Ovary (tissue), 9 donors: ENCODE results near the gene RIN1. TPM values are rescaled to one million over a fixed set of nuclear protein-coding genes. Genes with fewer than 3 reads are reported as not detected.

Experiments
- DNase-seq, 5 donors: peaks; one replicate each; pipeline ENCODE4 v3.0.0-alpha.2; 2019 to 2020
- H3K27ac ChIP-seq, 2 donors: fragments of 200-600 bp; one replicate each; pipeline versions ENCODE4 v1.5.1 to v1.8.0; 2019 to 2022
- H3K27me3 ChIP-seq: fragments of 200-600 bp; one replicate; pipeline ENCODE4 v1.8.0; 2022
- H3K36me3 ChIP-seq: fragments of 200-600 bp; sonication (generic); one replicate; pipeline ENCODE4 v1.5.1; 2019
- H3K4me1 ChIP-seq: one replicate; pipeline ENCODE4 v1.8.1; 2013; ENCODE audit warnings: mild to moderate bottlenecking, moderate library complexity; ENCODE audit not compliant: insufficient read depth
- H3K4me3 ChIP-seq: fragments of 200-600 bp; sonication (generic); one replicate; pipeline ENCODE4 v1.5.1; 2017
- H3K9me3 ChIP-seq, 2 donors: fragments of 200-600 bp in 1 of 2; sonication (generic) in 1 of 2; one replicate each; pipeline versions ENCODE4 v1.5.1 to v1.8.1; 2013 to 2019; ENCODE audit warnings: mild to moderate bottlenecking in 1 of 2, moderate library complexity in 1 of 2
- EP300 ChIP-seq: sonication (generic); formaldehyde crosslinking; IDR thresholded peaks from one replicate; pipeline ENCODE4 v1.6.1; 2017; ENCODE audit warnings: antibody characterized with exemption
- POLR2A ChIP-seq: fragments of 450-650 bp; IDR thresholded peaks from one replicate; pipeline ENCODE4 v1.6.1; 2017; ENCODE audit warnings: antibody characterized with exemption, mild to moderate bottlenecking, moderate library complexity
- WGBS, 3 donors: extraction: QIAGEN DNeasy Blood & Tissue Kit in 1 of 3; methylation state at CpG; one replicate each; pipeline versions ENCODE4 v1.1.5 to v1.1.7; 2013 to 2017; 5-methylcytosine and 5-hydroxymethylcytosine counted together
- intact Hi-C, 4 donors: fragments of 100-400 bp; cut with DNase I; formaldehyde crosslinking; loops; one replicate each; pipeline versions ENCODE4 v1.11.0 to v1.15.1; 2022 to 2023
- polyA plus RNA-seq, 2 donors: library from polyadenylated mRNA; stranded (reverse); fragments of 200-250 nt in 1 of 2; fragments of 350-450 nt in 1 of 2; fragmentation: Illumina TruSeq in 1 of 2; extraction: RNeasy Lipid Tissue Mini Kit (QIAGEN cat#74804) in 1 of 2; gene quantifications; one replicate each; pipeline ENCODE4 v1.2.3, GENCODE V29; 2013 to 2014
- total RNA-seq, 7 donors: library from RNA; depleted of rRNA in 2 of 7; stranded (reverse); fragments of >200 nt in 2 of 7; fragmentation: NEBNext Ultra II Directional in 3 of 7; extraction: Animal tissue kit (Norgen Biotek cat#: 25700) in 3 of 7; gene quantifications; one replicate each; pipeline versions ENCODE4 v1.1.0 to v1.2.4, GENCODE V29; 2016 to 2023
- TF ChIP-seq, protein P1 (sequence below), 3 donors: fragments of 450-650 bp in 2 of 3; fragments of 200-600 bp in 1 of 3; IDR thresholded peaks; one replicate each; pipeline versions ENCODE4 v1.5.1 to v1.8.0; 2016 to 2022; ENCODE audit warnings: antibody characterized with exemption in 3 of 3, mild to moderate bottlenecking in 1 of 3
- donor health status: DM: no; HTN: no; CAD: no; lungs with moderate emphysema.
- donor health status: DM: no; HTN: no; CAD: no.
- donor health status: Bipolar disorder and iron deficiency.
- donor health status: DM: yes; HTN: yes; CAD: no.
- donor health status: DM: no; HTN: no; CAD: no.
- donor health status: DM: yes; HTN: yes; CAD: no.

The RIN1 gene
- total and polyA plus RNA-seq, 9 donors = 0.52 to 9.5 (median 5.0) TPM

DNA sequence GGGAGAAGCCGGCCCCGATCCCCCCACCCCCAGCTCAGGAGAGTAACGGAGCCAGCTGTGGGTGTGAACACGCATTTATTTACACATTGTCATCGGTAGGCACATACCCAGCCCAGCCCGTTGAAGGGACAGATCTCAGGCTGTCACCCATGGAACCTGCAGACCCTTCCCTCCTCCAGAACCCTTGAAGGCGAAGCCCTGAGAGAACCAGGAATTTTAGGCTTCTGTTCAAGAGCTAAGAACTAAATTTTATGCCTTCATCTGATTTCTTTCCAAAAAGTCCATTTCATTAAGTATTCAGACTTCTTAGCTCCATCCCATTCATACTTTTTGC lies 9.0 kb upstream of the RIN1 start:
- DNase-seq = no peak
- peaks cover 12% of the 10 kb centered on the region for H3K4me1 ChIP-seq
- no peaks in the 10 kb centered on the region for H3K27me3 ChIP-seq
- intact Hi-C loops = no loop called here
- peak overlapping the region; percentile 97 for H3K4me3 ChIP-seq
- H3K36me3 ChIP-seq = no peaks in the 10 kb centered on the region
- H3K9me3 ChIP-seq = no peaks in the 10 kb centered on the region
- WGBS, 3 donors = 3 to 7% (median 3%) methylated on average over 7 of the region's 7 CpGs
- TF ChIP-seq EP300 (no peak), POLR2A (no peak)
- TF ChIP-seq, protein P1, sequence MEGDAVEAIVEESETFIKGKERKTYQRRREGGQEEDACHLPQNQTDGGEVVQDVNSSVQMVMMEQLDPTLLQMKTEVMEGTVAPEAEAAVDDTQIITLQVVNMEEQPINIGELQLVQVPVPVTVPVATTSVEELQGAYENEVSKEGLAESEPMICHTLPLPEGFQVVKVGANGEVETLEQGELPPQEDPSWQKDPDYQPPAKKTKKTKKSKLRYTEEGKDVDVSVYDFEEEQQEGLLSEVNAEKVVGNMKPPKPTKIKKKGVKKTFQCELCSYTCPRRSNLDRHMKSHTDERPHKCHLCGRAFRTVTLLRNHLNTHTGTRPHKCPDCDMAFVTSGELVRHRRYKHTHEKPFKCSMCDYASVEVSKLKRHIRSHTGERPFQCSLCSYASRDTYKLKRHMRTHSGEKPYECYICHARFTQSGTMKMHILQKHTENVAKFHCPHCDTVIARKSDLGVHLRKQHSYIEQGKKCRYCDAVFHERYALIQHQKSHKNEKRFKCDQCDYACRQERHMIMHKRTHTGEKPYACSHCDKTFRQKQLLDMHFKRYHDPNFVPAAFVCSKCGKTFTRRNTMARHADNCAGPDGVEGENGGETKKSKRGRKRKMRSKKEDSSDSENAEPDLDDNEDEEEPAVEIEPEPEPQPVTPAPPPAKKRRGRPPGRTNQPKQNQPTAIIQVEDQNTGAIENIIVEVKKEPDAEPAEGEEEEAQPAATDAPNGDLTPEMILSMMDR (IDR thresholded peaks at IDR 0.05) = no peak
- peak overlapping the region in 1 of 2 donors; percentile 35 for H3K27ac ChIP-seq

DNA sequence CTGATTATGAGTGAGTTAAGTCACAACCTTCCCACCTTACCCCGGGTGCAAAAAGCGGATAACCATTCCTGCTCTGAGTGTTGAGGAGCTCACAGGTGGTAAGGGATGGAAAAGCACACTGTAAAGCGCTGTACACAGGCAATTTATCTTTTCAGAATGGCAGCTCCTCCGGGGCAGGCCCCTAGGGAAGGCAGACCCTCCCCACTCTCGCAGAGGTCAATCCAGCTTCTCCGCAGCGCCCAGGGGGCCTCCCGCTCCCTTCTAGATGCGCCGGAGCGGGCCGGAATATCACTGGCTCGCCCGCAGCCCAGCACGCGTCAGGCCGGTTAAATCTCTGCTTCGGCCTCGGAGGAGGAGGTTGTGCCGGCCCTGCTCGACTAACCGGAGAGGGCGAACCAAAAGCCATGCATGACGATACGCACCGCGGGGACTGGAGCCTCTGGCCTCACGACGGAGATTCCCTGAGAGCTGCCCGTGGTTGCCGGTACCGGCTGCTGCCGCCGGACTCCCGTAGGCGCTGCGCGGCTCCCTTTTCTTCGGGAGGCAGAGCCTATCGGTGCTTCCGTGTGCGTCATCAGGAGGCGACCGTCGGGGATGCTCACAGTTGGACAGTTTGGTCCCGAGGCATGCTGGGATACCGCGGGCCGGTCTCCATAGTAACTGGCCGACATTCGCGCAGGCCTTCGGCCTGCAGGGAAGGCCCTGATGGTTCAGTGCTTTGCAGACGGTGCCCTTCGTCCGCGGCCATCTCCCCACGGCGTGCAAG lies 8.5 kb upstream of the RIN1 start, which contains the start of gene BRMS1:
Gene BRMS1 (minus strand): TSS at position 555 of the 766 bp plus-strand sequence. CDS start 2,870 bp downstream, outside the sequence.
- H3K4me1 ChIP-seq = peaks cover 12% of the 10 kb centered on the region
- WGBS, 3 donors = 0 to 1% (median 0%) methylated on average over 35 to 59 of the region's 59 CpGs
- intact Hi-C loops = no loop called here
- H3K27me3 ChIP-seq = no peaks in the 10 kb centered on the region
- H3K9me3 ChIP-seq = no peaks in the 10 kb centered on the region
- H3K27ac ChIP-seq = peak within 1 kb of the TSS in 1 of 2 donors; percentile 35
- peak; percentile 71 for TF ChIP-seq POLR2A
- no peak for TF ChIP-seq EP300
- TF ChIP-seq, protein P1 (IDR thresholded peaks at IDR 0.05) = peak in 2 of 3 donors; percentile 20 to 40
- DNase-seq = peak; percentile 97 to 99 (median 98)
- H3K36me3 ChIP-seq = no peaks in the 10 kb centered on the region
- H3K4me3 ChIP-seq = peak within 1 kb of the TSS; percentile 97

- no peaks in the 10 kb centered on the region for H3K36me3 ChIP-seq
- intact Hi-C loops = no loop called here
- peaks cover 12% of the 10 kb centered on the region for H3K4me1 ChIP-seq
- no peak overlapping the region for H3K4me3 ChIP-seq
- 84 to 89% (median 87%) methylated on average over 8 of the region's 8 CpGs for WGBS, 3 donors
- DNase-seq = peak in 1 of 5 donors; percentile 13
- no peaks in the 10 kb centered on the region for H3K9me3 ChIP-seq
- H3K27ac ChIP-seq = no peak overlapping the region
- H3K27me3 ChIP-seq = no peaks in the 10 kb centered on the region
- TF ChIP-seq EP300 = no peak
- no peak for TF ChIP-seq POLR2A
- TF ChIP-seq, protein P1 (IDR thresholded peaks at IDR 0.05) = no peak
Measured at GRCh38 chr11:66343176-66343575, 6.9 kb upstream of the RIN1 start.

- intact Hi-C loops = no loop called here
- TF ChIP-seq EP300 (no peak), POLR2A (no peak)
- TF ChIP-seq, protein P1 (IDR thresholded peaks at IDR 0.05) = no peak
Measured at GRCh38 chr11:66341502-66342126, 5.4 kb upstream of the RIN1 start.

More at GRCh38 chr11:66341502-66342126, 5.4 kb upstream of the RIN1 start:
- Histone ChIP-seq H3K36me3 (no peaks in the 10 kb centered on the region), H3K4me3 (no peak overlapping the region), H3K9me3 (no peaks in the 10 kb centered on the region), H3K27ac (no peak overlapping the region), H3K27me3 (no peaks in the 10 kb centered on the region), H3K4me1 (peaks cover 12% of the 10 kb centered on the region)
- DNase-seq = peak in 1 of 5 donors; percentile 28
- WGBS, 3 donors = 88 to 92% (median 92%) methylated on average over 21 of the region's 21 CpGs
